Duodenal mucosa (tissue), 2 donors: ENCODE results near the gene PNPLA8.
"Not testable (repeated sequence)": the region's sequence is repeated elsewhere in the genome, so short reads cannot be mapped to it uniquely, and the experiment has no call there.

Source experiments
- H3K27ac ChIP-seq: one replicate; pipeline ENCODE4 v1.7.0; 2013; ENCODE audit warnings: low read depth, low read length
- H3K27me3 ChIP-seq, 2 donors: one replicate each; pipeline ENCODE4 v1.7.0; 2013; ENCODE audit warnings: low read length in 2 of 2, control low read depth in 1 of 2; ENCODE audit not compliant: insufficient read depth in 2 of 2, control insufficient read depth in 1 of 2
- H3K36me3 ChIP-seq, 2 donors: one replicate each; pipeline ENCODE4 v1.7.0; 2013; ENCODE audit warnings: low read length in 2 of 2, control low read depth in 1 of 2; ENCODE audit not compliant: insufficient read depth in 2 of 2, control insufficient read depth in 1 of 2
- H3K4me1 ChIP-seq, 2 donors: one replicate each; pipeline ENCODE4 v1.7.0; 2013; ENCODE audit warnings: low read length in 2 of 2, control low read depth in 1 of 2; ENCODE audit not compliant: insufficient read depth in 2 of 2, control insufficient read depth in 1 of 2
- H3K4me3 ChIP-seq, 2 donors: one replicate each; pipeline ENCODE4 v1.7.0; 2013; ENCODE audit warnings: low read length in 2 of 2, low read depth in 1 of 2
- H3K9ac ChIP-seq, 2 donors: one replicate each; pipeline ENCODE4 v1.7.0; 2013; ENCODE audit warnings: low read length in 2 of 2, low read depth in 1 of 2
- H3K9me3 ChIP-seq, 2 donors: one replicate each; pipeline ENCODE4 v1.7.0; 2013; ENCODE audit warnings: low read length in 2 of 2, control low read depth in 1 of 2; ENCODE audit not compliant: control insufficient read depth in 1 of 2

The PNPLA8 gene

DNA sequence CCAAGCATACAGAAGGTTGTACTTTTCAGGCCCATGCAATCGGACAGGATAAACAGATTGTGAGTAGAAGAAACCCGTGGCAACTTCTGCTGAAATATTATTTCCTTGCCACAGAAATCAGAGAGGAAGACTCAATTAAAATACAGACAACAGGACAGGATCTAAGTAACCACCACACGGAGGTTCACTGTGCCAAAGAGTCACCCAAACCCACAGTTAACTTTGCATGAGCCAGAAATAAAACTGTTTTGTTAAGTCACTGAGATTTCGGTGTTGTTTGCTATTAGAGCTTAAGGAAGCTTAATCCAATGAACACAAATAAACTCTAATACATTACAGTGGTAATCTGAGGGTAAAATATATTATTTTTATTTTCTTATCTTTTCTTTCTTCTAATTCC lies 14.0 kb downstream of the PNPLA8 start:
- Histone ChIP-seq H3K4me3 (no peak overlapping the region), H3K9me3 (no peaks in the 10 kb centered on the region), H3K36me3 (peaks cover 8 to 22% of the 10 kb centered on the region in 2 donors), H3K27ac (no peak overlapping the region), H3K9ac (no peak overlapping the region), H3K4me1 (no peaks in the 10 kb centered on the region), H3K27me3 (no peaks in the 10 kb centered on the region)

DNA sequence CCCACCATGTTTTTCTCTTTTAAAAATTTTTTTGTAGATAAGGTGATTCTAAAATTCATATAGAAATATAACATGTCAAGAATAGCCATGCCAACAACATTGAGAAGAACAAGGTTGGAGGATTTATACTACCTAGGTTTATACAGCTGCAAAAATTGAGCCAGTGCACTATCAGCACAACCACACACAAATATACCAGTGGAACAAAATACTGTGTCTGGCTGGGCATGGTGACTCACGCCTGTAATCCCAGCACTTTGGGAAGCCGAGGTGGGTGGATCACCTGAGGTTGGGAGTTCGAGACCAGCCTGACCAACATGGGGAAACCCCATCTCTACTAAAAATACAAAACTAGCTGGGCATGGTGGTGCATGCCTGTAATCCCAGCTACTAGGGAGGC lies 21.4 kb downstream of the PNPLA8 start:
- not testable (repeated sequence) for H3K4me1 ChIP-seq, H3K27me3 ChIP-seq, H3K9ac ChIP-seq, H3K4me3 ChIP-seq, H3K27ac ChIP-seq, H3K9me3 ChIP-seq
- peaks cover 13 to 15% of the 10 kb centered on the region in 2 donors for H3K36me3 ChIP-seq

GRCh38 chr7:108503112-108504026 lies 22.6 kb downstream of the PNPLA8 start:
- no peak overlapping the region for H3K4me3 ChIP-seq
- no peaks in the 10 kb centered on the region for H3K9me3 ChIP-seq
- H3K36me3 ChIP-seq: peaks cover 13 to 18% of the 10 kb centered on the region in 2 donors
- H3K27ac ChIP-seq: no peak overlapping the region
- H3K27me3 ChIP-seq: no peaks in the 10 kb centered on the region
- no peaks in the 10 kb centered on the region for H3K4me1 ChIP-seq
- no peak overlapping the region for H3K9ac ChIP-seq

- no peaks in the 10 kb centered on the region for H3K9me3 ChIP-seq
- no peak overlapping the region for H3K4me3 ChIP-seq
Observed at GRCh38 chr7:108499566-108499965, 26.4 kb downstream of the PNPLA8 start.

DNA sequence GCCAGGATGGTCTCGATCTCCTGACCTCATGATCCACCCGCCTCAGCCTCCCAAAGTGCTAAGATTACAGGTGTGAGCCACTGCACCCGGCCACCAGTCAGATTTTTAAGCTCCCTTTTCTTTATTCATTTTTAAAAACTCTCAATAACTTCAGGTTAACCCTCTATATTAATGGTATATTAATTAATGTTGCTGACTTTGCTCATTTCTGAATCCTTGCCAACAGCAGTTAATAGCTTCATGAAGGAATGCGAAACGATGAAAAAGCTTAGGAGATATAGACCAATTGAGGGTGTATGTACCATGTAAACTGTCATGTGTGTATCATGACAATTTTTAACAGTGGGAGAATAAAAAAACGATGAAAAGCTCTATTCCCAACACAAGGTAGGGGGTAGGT lies 27.5 kb downstream of the PNPLA8 start:
- Histone ChIP-seq H3K36me3 (peaks cover 22% of the 10 kb centered on the region in 2 donors), H3K9me3 (no peaks in the 10 kb centered on the region), H3K27me3 (no peaks in the 10 kb centered on the region), H3K4me1 (no peaks in the 10 kb centered on the region), H3K9ac (no peak overlapping the region), H3K4me3 (no peak overlapping the region), H3K27ac (no peak overlapping the region)

More at GRCh38 chr7:108499566-108499965, 26.4 kb downstream of the PNPLA8 start:
- Histone ChIP-seq H3K36me3 (peaks cover 19 to 22% of the 10 kb centered on the region in 2 donors), H3K4me1 (no peaks in the 10 kb centered on the region), H3K27ac (no peak overlapping the region), H3K9ac (no peak overlapping the region), H3K27me3 (no peaks in the 10 kb centered on the region)

DNA sequence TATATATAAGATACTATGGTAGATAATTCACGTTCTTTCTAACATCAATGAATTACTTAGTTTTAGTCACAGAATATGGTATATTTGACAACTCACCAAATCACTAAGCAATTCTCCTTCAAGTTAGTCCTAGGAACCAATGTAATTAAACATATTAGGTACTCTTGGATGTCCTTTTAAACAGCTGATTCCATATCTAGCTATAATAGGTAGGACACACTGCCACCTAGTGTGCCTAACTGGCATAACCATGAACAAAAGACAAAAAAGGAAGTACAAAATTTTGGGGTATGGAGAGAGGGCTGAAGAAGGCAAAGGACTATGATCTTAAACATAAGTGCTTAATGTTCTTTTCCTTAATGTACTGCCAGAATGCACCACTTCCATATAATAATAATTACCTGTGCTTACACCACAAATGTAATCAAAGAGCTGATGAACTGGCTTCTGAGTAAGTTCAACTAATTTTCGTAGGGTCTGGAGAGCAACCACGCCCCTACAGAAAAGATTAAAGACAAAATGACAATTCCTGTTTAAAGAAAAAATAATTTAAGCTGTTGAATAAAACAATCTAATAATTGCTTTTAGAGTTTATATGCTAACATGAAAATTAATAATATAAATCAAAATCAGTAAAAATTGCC lies 28.7 kb downstream of the PNPLA8 start:
- peaks cover 22% of the 10 kb centered on the region in 2 donors for H3K36me3 ChIP-seq
- no peaks in the 10 kb centered on the region for H3K27me3 ChIP-seq
- H3K4me3 ChIP-seq: no peak overlapping the region

DNA sequence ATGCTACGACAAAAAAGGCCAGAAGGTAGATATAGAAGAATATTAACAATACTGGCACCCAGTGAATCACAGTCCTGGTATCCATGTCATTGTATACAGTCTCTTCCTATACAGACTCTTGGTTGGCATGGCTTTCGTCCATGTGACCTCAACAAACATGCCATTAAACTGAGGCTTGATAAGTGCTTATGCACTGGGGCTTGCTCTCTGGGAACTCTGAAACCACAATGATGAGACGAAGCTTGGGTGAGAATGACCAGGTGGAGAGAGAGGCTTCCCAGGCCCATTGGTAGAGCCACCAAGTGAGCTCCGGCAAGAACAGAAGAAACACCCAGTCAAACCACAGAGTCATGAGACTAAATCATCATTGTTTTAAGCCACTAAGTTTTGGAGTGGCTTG lies 33.2 kb downstream of the PNPLA8 start:
- no peak overlapping the region for H3K4me3 ChIP-seq
- H3K36me3 ChIP-seq: peaks cover 4 to 14% of the 10 kb centered on the region in 2 donors
- H3K27me3 ChIP-seq: no peaks in the 10 kb centered on the region

More for the DNA sequence above, 28.7 kb downstream of the PNPLA8 start:
- Histone ChIP-seq H3K27ac (no peak overlapping the region), H3K9me3 (no peaks in the 10 kb centered on the region), H3K4me1 (no peaks in the 10 kb centered on the region), H3K9ac (no peak overlapping the region)

DNA sequence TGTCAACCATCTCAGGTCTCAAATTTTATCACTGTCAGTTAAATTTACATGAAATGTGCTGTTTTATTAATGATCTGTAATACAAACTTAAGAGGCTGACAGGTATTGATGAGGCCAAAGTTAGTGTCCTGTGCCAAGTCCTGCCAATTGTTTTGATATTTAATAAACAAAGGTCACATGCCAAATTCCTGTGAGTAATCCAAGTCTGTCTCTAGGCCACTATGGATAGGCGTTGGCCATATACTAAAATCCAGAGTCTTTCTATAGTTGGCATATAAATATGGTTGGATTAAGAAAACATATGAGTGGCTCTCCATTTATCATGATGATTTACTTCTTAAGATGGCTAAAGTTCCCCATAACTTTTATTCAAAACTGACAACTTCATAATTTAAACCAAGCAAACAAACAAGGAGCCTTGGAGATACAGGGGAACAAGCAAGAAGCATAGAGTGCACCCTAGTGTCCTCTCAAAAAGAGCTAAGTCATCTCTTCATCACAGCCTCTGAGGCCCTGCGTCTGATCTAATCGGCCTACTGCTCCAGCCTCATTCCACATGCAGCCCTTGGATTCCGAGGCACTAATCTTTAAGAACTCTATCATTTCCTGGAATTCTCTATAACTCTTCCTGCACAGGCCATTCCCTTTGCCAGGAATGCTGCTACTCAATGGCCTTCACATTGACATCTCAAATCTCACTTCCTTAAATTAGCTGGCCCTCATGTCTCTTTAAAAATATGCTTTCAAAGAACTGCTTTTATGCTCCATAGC lies 37.0 kb downstream of the PNPLA8 start:
- no peak overlapping the region for H3K27ac ChIP-seq
- H3K4me1 ChIP-seq: no peaks in the 10 kb centered on the region
- H3K9me3 ChIP-seq: no peaks in the 10 kb centered on the region
- no peak overlapping the region for H3K4me3 ChIP-seq
- peaks cover 0 to 16% of the 10 kb centered on the region in 2 donors for H3K36me3 ChIP-seq
- H3K27me3 ChIP-seq: no peaks in the 10 kb centered on the region
- no peak overlapping the region for H3K9ac ChIP-seq

More for the DNA sequence above, 33.2 kb downstream of the PNPLA8 start:
- Histone ChIP-seq H3K4me1 (no peaks in the 10 kb centered on the region), H3K27ac (no peak overlapping the region), H3K9me3 (no peaks in the 10 kb centered on the region), H3K9ac (no peak overlapping the region)

- Histone ChIP-seq H3K27ac (no peak overlapping the region), H3K27me3 (no peaks in the 10 kb centered on the region), H3K9ac (no peak overlapping the region), H3K4me3 (no peak overlapping the region), H3K9me3 (no peaks in the 10 kb centered on the region), H3K36me3 (peaks cover 3 to 16% of the 10 kb centered on the region in 2 donors), H3K4me1 (no peaks in the 10 kb centered on the region)
Observed at GRCh38 chr7:108487646-108488045, 38.3 kb downstream of the PNPLA8 start.
